Measurements from ENCODE around the gene DOCK3.
"Not testable (repeated sequence)": the region's sequence is repeated elsewhere in the genome, so short reads cannot be mapped to it uniquely, and the experiment has no call there.

DOCK3 gene

DNA sequence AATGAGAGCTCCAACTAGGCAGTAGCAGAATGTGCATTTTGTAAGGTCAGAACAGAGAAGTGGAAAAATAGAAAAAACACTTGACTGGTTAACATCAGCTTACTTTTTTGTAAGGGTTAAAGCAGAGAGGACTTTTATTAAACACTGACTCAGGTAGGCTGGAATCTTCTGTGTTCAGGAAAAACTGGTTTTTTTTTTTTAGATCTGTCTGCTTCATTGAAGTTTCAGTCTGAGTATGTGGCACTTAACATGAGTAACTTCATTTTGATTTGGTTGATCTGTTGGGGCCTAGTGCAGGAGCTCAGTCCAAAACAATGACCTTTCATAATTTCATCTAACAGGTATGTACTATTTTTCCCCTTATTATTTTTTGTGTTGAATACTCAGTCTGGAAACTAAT, 141.1 kb downstream of the DOCK3 start:
- H3K27ac ChIP-seq: no peak overlapping the region
- no peaks in the 10 kb centered on the region for H3K9me3 ChIP-seq (ENCODE audit: low read depth, low read length)
- no peaks in the 10 kb centered on the region for H3K36me3 ChIP-seq (ENCODE audit: insufficient read depth, low read length)
- no peak for TF ChIP-seq EZH2 (IDR thresholded peaks at IDR 0.05)
- TF ChIP-seq POLR2AphosphoS5 (IDR thresholded peaks at IDR 0.05; ENCODE audit: borderline replicate concordance, low read depth, low read length): no peak
- TF ChIP-seq FOXP2 (optimal IDR thresholded peaks at IDR 0.05; ENCODE audit: control extremely low read depth, extremely low read length, insufficient read depth): no peak
- no peak overlapping the region for H3K4me3 ChIP-seq
- no peak for DNase-seq (ENCODE audit: low read depth, low spot score)
- H3K9ac ChIP-seq (ENCODE audit: insufficient read length): no peak overlapping the region

DNA sequence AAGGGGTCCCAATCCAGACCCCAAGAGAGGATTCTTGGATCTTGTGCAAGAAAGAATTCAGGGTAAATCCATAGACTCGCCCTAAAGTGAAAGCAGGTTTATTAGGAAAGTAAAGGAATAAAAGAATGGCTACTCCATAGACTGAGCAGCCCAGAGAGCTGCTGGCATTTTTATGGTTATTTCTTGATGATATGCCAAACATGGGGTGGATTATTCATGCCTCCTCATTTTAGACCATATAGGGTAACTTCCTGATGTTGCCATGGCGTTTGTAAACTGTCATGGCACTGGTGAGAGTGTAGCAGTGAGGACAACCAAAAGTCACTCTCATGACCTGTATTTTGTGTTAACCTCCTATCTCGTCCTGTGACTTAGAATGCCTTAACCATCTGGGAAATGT, 142.2 kb downstream of the DOCK3 start:
- Histone ChIP-seq H3K9me3 (ENCODE audit: low read depth, low read length) (no peaks in the 10 kb centered on the region), H3K4me3 (no peak overlapping the region), H3K27ac (no peak overlapping the region), H3K36me3 (ENCODE audit: insufficient read depth, low read length) (no peaks in the 10 kb centered on the region), H3K9ac (ENCODE audit: insufficient read length) (no peak overlapping the region)
- no peak for TF ChIP-seq POLR2AphosphoS5 (IDR thresholded peaks at IDR 0.05; ENCODE audit: borderline replicate concordance, low read depth, low read length)
- no peak for DNase-seq (ENCODE audit: low read depth, low spot score)

DNA sequence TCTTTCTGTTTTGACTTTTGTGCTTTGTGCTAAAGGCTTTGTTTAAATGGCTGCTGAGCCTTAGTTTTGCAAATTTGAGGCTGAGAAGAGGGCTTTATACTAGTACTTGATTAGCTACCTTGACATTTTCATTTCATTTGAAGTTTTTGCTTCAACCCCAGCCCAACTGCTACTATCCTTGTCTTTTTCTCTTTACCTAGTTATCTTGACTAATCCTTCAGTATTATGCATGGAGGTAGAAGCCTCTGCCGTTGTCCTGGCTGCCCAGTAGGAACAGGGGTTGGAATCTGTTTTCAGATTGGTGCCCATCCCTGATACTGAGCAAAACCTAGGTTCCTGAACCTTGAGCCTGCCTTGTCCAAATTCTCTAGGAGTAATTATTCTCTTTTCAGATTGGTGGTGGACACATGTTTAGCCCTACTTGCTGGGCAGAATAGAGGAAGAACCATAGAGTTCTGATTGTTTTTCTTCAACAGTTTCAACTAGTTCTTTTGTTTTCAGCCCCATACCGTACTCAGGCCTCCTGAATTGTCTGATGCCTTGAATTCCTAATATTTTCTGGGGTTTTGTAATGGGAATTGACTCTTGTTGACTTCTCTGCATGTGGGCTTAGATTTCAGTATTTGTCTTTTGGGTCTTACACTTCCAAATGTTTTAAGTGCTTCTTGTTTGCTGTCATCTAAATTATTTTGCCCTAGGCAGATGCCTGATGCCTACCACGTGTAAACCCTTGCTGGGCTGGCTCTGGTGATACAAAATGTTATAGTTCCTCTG, 143.2 kb downstream of the DOCK3 start:
- H3K4me3 ChIP-seq: no peak overlapping the region
- H3K9me3 ChIP-seq (ENCODE audit: low read depth, low read length): no peaks in the 10 kb centered on the region
- no peak for DNase-seq (ENCODE audit: low read depth, low spot score)
- no peak for TF ChIP-seq POLR2AphosphoS5 (IDR thresholded peaks at IDR 0.05; ENCODE audit: borderline replicate concordance, low read depth, low read length)
- no peak for TF ChIP-seq FOXP2 (optimal IDR thresholded peaks at IDR 0.05; ENCODE audit: control extremely low read depth, extremely low read length, insufficient read depth)
- TF ChIP-seq EZH2 (IDR thresholded peaks at IDR 0.05): no peak
- H3K27ac ChIP-seq: no peak overlapping the region
- no peaks in the 10 kb centered on the region for H3K36me3 ChIP-seq (ENCODE audit: insufficient read depth, low read length)
- no peak overlapping the region for H3K9ac ChIP-seq (ENCODE audit: insufficient read length)

DNA sequence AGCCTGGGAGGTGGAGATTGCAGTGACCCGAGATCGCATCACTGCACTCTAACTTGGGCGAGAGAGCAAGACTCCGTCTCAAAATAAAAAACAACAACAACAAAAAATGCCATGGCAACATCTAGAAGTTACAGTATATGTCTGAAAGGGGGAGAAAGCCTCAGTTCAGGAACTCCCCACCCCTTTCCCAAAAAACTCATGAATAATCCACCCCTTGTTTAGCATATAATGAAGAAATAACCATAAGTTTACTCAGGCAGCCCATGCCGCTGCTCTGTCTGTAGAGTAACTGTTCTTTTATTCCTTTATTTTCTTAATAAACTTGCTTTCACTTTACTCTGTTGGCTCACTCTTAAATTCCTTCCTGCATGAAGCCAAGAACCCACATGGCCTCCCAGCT, 145.2 kb downstream of the DOCK3 start:
- H3K27ac ChIP-seq: no peak overlapping the region
- H3K9ac ChIP-seq (ENCODE audit: insufficient read length): no peak overlapping the region
- no peaks in the 10 kb centered on the region for H3K36me3 ChIP-seq (ENCODE audit: insufficient read depth, low read length)
- H3K4me3 ChIP-seq: no peak overlapping the region
- TF ChIP-seq EZH2 (IDR thresholded peaks at IDR 0.05): no peak
- no peak for TF ChIP-seq POLR2AphosphoS5 (IDR thresholded peaks at IDR 0.05; ENCODE audit: borderline replicate concordance, low read depth, low read length)
- TF ChIP-seq FOXP2 (optimal IDR thresholded peaks at IDR 0.05; ENCODE audit: control extremely low read depth, extremely low read length, insufficient read depth): no peak
- no peak for DNase-seq (ENCODE audit: low read depth, low spot score)
- H3K9me3 ChIP-seq (ENCODE audit: low read depth, low read length): no peaks in the 10 kb centered on the region

DNA sequence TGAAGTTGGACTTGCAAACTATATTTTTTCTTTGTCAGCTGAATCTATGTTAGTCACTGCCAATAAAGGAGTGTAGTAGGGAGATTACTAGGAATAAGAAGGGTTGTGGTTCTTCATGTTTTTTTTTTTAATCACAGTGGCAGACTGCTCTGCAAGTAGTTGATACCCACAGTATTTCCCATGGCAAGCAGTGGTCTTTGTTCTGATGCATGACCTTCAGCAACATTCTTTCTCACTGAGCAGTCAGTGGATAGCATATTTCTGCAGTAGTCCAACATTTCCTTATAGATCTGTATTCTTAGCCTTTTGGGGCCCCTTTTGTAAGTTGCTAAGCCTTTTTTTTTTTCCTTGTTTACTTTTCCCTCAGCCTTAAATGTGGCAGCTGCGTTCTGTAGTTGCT, 151.1 kb downstream of the DOCK3 start:
- Histone ChIP-seq H3K9me3 (ENCODE audit: low read depth, low read length) (no peaks in the 10 kb centered on the region), H3K27ac (no peak overlapping the region), H3K36me3 (ENCODE audit: insufficient read depth, low read length) (no peaks in the 10 kb centered on the region), H3K4me3 (no peak overlapping the region), H3K9ac (ENCODE audit: insufficient read length) (no peak overlapping the region)
- TF ChIP-seq FOXP2 (optimal IDR thresholded peaks at IDR 0.05; ENCODE audit: control extremely low read depth, extremely low read length, insufficient read depth) (no peak), EZH2 (IDR thresholded peaks at IDR 0.05) (no peak), POLR2AphosphoS5 (IDR thresholded peaks at IDR 0.05; ENCODE audit: borderline replicate concordance, low read depth, low read length) (no peak)
- no peak for DNase-seq (ENCODE audit: low read depth, low spot score)

DNA sequence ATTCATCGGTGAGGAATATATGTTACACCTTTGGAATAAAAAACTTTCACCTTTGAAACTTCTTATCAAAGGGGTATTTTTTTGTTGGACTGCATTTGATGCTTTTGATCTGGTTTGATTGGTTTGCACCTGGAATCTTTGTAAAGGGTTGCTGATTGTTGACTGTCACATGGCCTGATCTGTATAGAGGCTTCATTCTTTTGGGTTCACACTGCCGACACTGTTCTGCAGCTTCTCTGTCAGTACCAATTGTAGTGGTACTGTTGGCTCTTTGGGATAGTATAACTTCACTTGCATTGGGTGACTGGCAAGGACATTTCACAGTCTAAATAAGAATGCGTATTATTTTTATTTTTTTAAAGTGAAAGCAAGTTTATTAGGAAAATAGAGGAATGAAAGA, 155.7 kb downstream of the DOCK3 start:
- Histone ChIP-seq H3K9ac (ENCODE audit: insufficient read length) (no peak overlapping the region), H3K27ac (no peak overlapping the region), H3K36me3 (ENCODE audit: insufficient read depth, low read length) (no peaks in the 10 kb centered on the region), H3K4me3 (no peak overlapping the region), H3K9me3 (ENCODE audit: low read depth, low read length) (no peaks in the 10 kb centered on the region)
- TF ChIP-seq POLR2AphosphoS5 (IDR thresholded peaks at IDR 0.05; ENCODE audit: borderline replicate concordance, low read depth, low read length) (no peak), EZH2 (IDR thresholded peaks at IDR 0.05) (no peak), FOXP2 (optimal IDR thresholded peaks at IDR 0.05; ENCODE audit: control extremely low read depth, extremely low read length, insufficient read depth) (no peak)
- DNase-seq (ENCODE audit: low read depth, low spot score): no peak

DNA sequence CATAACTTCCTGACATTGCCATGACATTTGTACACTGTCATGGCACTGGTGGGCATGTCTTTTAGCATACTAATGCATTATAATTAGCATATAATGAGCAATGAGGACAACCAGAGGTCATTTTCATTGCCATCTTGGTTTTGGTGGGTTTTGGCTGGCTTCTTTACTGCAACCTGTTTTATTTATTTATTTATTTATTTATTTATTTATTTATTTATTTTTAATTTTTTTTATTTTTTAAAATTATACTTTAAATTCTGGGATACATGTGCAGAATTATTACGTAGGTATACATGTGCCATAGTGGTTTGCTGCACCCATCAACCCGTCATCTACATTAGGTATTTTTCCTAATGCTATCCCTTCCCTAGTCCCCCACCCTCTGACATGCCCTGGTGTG, 156.3 kb downstream of the DOCK3 start:
- H3K4me3 ChIP-seq; H3K36me3 ChIP-seq (ENCODE audit: insufficient read depth, low read length); H3K27ac ChIP-seq; H3K9me3 ChIP-seq (ENCODE audit: low read depth, low read length); H3K9ac ChIP-seq (ENCODE audit: insufficient read length); DNase-seq (ENCODE audit: low read depth, low spot score): not testable (repeated sequence)

DNA sequence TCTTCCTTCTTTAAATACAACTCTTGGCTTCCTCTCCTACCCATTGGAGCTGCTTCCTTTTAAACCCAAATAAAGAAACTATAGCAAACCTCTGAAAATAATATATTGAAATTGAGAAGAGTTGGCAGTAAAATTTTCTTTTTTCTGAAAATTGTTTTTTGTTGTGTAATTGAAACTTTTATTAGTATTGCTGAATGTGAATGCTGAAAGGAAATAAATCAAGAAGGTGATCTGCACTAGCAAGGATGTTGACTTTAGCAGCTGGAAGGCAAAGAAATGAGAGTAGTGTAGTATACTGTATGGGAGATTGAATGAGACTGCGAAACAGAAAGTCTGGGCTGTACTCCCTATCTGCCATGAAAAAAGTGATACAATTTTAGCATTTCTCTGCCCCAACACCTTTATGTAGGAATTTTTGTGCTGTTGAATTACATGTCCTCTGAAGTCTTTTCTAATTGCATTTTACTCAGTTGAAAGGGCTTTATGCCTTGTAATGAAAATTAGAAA, 166.3 kb downstream of the DOCK3 start:
- DNase-seq (ENCODE audit: low read depth, low spot score): no peak
- TF ChIP-seq FOXP2 (optimal IDR thresholded peaks at IDR 0.05; ENCODE audit: control extremely low read depth, extremely low read length, insufficient read depth): no peak
- TF ChIP-seq POLR2AphosphoS5 (IDR thresholded peaks at IDR 0.05; ENCODE audit: borderline replicate concordance, low read depth, low read length): no peak
- no peak for TF ChIP-seq EZH2 (IDR thresholded peaks at IDR 0.05)

DNA sequence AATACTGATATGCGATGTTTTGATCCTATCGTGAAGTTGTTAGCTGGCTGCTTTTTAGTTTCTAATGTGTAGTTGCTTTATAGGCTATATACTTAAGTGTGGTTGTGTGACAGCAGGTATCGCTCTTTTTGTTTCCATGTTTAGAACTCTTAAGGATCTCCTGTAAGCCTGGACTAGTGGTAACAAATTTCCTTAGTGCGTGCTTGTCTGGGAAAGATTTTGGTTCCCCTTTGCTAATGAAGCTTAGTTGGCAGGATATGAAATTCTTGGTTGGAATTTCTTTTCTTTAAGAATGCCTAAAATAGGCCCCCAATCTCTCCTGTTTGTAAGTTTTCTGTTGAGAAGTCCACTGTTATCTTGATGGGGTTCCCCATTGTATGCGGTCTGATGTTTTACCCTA, 173.6 kb downstream of the DOCK3 start:
- Histone ChIP-seq H3K27ac (no peak overlapping the region), H3K9ac (ENCODE audit: insufficient read length) (no peak overlapping the region), H3K9me3 (ENCODE audit: low read depth, low read length) (no peaks in the 10 kb centered on the region), H3K36me3 (ENCODE audit: insufficient read depth, low read length) (no peaks in the 10 kb centered on the region), H3K4me3 (no peak overlapping the region)
- TF ChIP-seq EZH2 (IDR thresholded peaks at IDR 0.05): no peak
- TF ChIP-seq FOXP2 (optimal IDR thresholded peaks at IDR 0.05; ENCODE audit: control extremely low read depth, extremely low read length, insufficient read depth): no peak
- TF ChIP-seq POLR2AphosphoS5 (IDR thresholded peaks at IDR 0.05; ENCODE audit: borderline replicate concordance, low read depth, low read length): no peak
- DNase-seq (ENCODE audit: low read depth, low spot score): no peak

More for the DNA sequence above, 166.3 kb downstream of the DOCK3 start:
- Histone ChIP-seq H3K36me3 (ENCODE audit: insufficient read depth, low read length) (no peaks in the 10 kb centered on the region), H3K9me3 (ENCODE audit: low read depth, low read length) (no peaks in the 10 kb centered on the region), H3K27ac (no peak overlapping the region), H3K4me3 (no peak overlapping the region), H3K9ac (ENCODE audit: insufficient read length) (no peak overlapping the region)
